Endothelial cell of umbilical vein (primary cell): ENCODE data around the gene TAGLN2. TPM values are rescaled to one million over a fixed set of nuclear protein-coding genes. Genes with fewer than 3 reads are reported as not detected.

Experiments used
- BruUV-seq: library from RNA; stranded (reverse); fragments of 400-500 nt; replicated peaks from 2 replicates; lab custom pipeline; 2021; lab: Mats Ljungman, UMichigan
- CTCF ChIA-PET: fragments of 300-600, 350-600 bp; sonication (Branson Sonifier 250); formaldehyde crosslinking; loops from one replicate; lab custom pipeline; 2021; ENCODE audit warnings: antibody characterized with exemption, inconsistent platforms; lab: Charles Lee
- POLR2A ChIA-PET: fragments of 300-600, 350-600 bp; sonication (Branson Sonifier 250); formaldehyde crosslinking; loops from one replicate; lab custom pipeline; 2021; ENCODE audit warnings: antibody characterized with exemption, inconsistent platforms; lab: Charles Lee
- DNase-seq: peaks from one replicate; pipeline ENCODE4 v3.0.0-alpha.2; 2011; ENCODE audit warnings: low read depth, low spot score
- FAIRE-seq: peaks from 2 replicates; lab custom pipeline; 2011; peaks lifted over from hg19 to GRCh38; lab: Jason Lieb, UNC
- H2AFZ ChIP-seq: 2 replicates; pipeline ENCODE4 v1.6.0; 2012; ENCODE audit warnings: low read depth, low read length, control low read depth, inconsistent platforms
- H3K27ac ChIP-seq: 2 replicates; pipeline ENCODE4 v1.5.1; 2011; ENCODE audit warnings: low read depth, mild to moderate bottlenecking, control low read depth, low read length, moderate library complexity; ENCODE audit not compliant: insufficient read depth
- H3K27me3 ChIP-seq, 2 experiments: 2 replicates each; pipeline versions ENCODE4 v1.6.0 to v1.6.1; 2011; ENCODE audit warnings: low read length in 2 of 2, mixed read lengths in 1 of 2; ENCODE audit not compliant: control insufficient read depth in 2 of 2, insufficient read depth in 2 of 2
- H3K36me3 ChIP-seq, 2 experiments: 2 replicates in 1 of 2; 3 replicates in 1 of 2; pipeline ENCODE4 v1.5.1; 2011; ENCODE audit warnings: low read length in 2 of 2, mild to moderate bottlenecking in 1 of 2, moderate library complexity in 1 of 2; ENCODE audit not compliant: control insufficient read depth in 2 of 2, insufficient read depth in 2 of 2; ENCODE audit errors: extremely low read depth in 1 of 2
- H3K4me1 ChIP-seq: 3 replicates; pipeline ENCODE4 v1.5.1; 2011; ENCODE audit warnings: mild to moderate bottlenecking, low read length; ENCODE audit not compliant: control insufficient read depth, insufficient read depth; ENCODE audit errors: extremely low read depth
- H3K4me2 ChIP-seq: 2 replicates; pipeline ENCODE4 v1.6.1; 2011; ENCODE audit warnings: low read length, control low read depth, mixed read lengths; ENCODE audit not compliant: insufficient read depth
- H3K4me3 ChIP-seq, 3 experiments: fragments of 200-600 bp in 1 of 3; sonication (generic), shearing (Covaris generic) in 1 of 3; replicated peaks in 1 of 3; 2 replicates each; pipeline ENCODE4 v1.5.1; 2011 to 2016; ENCODE audit warnings: control low read depth in 3 of 3, low read length in 3 of 3, mild to moderate bottlenecking in 2 of 3, inconsistent platforms in 1 of 3, low read depth in 1 of 3, moderate library complexity in 1 of 3; ENCODE audit not compliant: insufficient read depth in 1 of 3
- H3K79me2 ChIP-seq: 2 replicates; pipeline ENCODE4 v1.6.0; 2012; ENCODE audit warnings: low read length, inconsistent platforms; ENCODE audit not compliant: control insufficient read depth, insufficient read depth
- H3K9ac ChIP-seq: replicated peaks from 2 replicates; pipeline ENCODE3; 2011; ENCODE audit warnings: low read length, control low read depth; ENCODE audit not compliant: insufficient read depth; ENCODE audit errors: extremely low read depth
- H3K9me1 ChIP-seq: replicated peaks from 3 replicates; pipeline ENCODE4 v1.6.0; 2011; ENCODE audit warnings: mild to moderate bottlenecking, low read length; ENCODE audit not compliant: control insufficient read depth, insufficient read depth; ENCODE audit errors: extremely low read depth
- H3K9me3 ChIP-seq: replicated peaks from 2 replicates; pipeline ENCODE4 v1.5.1; 2012; ENCODE audit warnings: low read length, inconsistent platforms; ENCODE audit not compliant: control insufficient read depth, insufficient read depth
- H4K20me1 ChIP-seq: replicated peaks from 2 replicates; pipeline ENCODE3; 2011; ENCODE audit warnings: mild to moderate bottlenecking, low read length; ENCODE audit not compliant: control insufficient read depth, insufficient read depth; ENCODE audit errors: extremely low read depth
- CTCF ChIP-seq, 2 donors: IDR thresholded peaks; 1 replicate in 1 of 2; 2 replicates in 1 of 2; pipeline ENCODE4 v1.5.1; 2011; ENCODE audit warnings: low read length in 2 of 2, mild to moderate bottlenecking in 2 of 2, moderate library complexity in 2 of 2, control low read depth in 1 of 2, inconsistent platforms in 1 of 2, low read depth in 1 of 2; ENCODE audit not compliant: insufficient read depth in 1 of 2; ENCODE audit errors: extremely low read depth in 1 of 2
- EZH2 ChIP-seq: IDR thresholded peaks from 2 replicates; pipeline ENCODE4 v1.6.1; 2012; ENCODE audit warnings: borderline replicate concordance, low read depth, mild to moderate bottlenecking, moderate library complexity, low read length, inconsistent platforms; ENCODE audit not compliant: severe bottlenecking
- GATA2 ChIP-seq: IDR thresholded peaks from 2 replicates; pipeline ENCODE4 v1.7.0; 2011; ENCODE audit warnings: low read depth, mild to moderate bottlenecking, moderate library complexity, mixed read lengths, low read length; ENCODE audit not compliant: insufficient read length, insufficient read depth
- JUN ChIP-seq: IDR thresholded peaks from 2 replicates; pipeline ENCODE4 v1.6.1; 2011; ENCODE audit warnings: borderline replicate concordance, low read depth; ENCODE audit not compliant: insufficient read length, insufficient read depth
- MAX ChIP-seq: IDR thresholded peaks from 2 replicates; pipeline ENCODE4 v1.6.1; 2011; ENCODE audit not compliant: insufficient read depth, insufficient read length
- MYC ChIP-seq: IDR thresholded peaks from one replicate; pipeline ENCODE4 v1.6.1; 2011; ENCODE audit warnings: mild to moderate bottlenecking, low read depth, low read length
- dilution Hi-C: fragments of 300-500 bp; cut with MboI; formaldehyde crosslinking; loops from one replicate; pipeline ENCODE4 v1.15.0; 2019; ENCODE audit warnings: low sequenced_read_pairs; ENCODE audit not compliant: extremely low pct_ligation_motif_present
- intact Hi-C: fragments of 100-400 bp; cut with micrococcal nuclease; formaldehyde crosslinking; loops from one replicate; pipeline ENCODE4 v1.10.0; 2022
- polyA plus RNA-seq, 4 experiments: library from polyadenylated mRNA; depleted of rRNA in 3 of 4; stranded (reverse) in 3 of 4; unstranded in 1 of 4; fragments of >200 nt; gene quantifications; 2 replicates each; pipeline versions ENCODE4 v1.2.1 to v1.2.3, GENCODE V29; 2011 to 2012; ENCODE audit warnings: missing spikeins in 1 of 4
- total RNA-seq: library from RNA; stranded (reverse); gene quantifications from 2 replicates; pipeline ENCODE4 v1.2.3, GENCODE V29; 2021

Gene TAGLN2
- total and polyA plus RNA-seq, 2 donors (not counting 3 experiments of a cell fraction or from before 2014, with no cell fraction given) = 646 to 1,279 TPM

- peaks cover 7 to 11% of the 10 kb centered on the region in 2 experiments for H3K27me3 ChIP-seq
- TF ChIP-seq GATA2 = no peak
- TF ChIP-seq MAX = no peak
- no peak for TF ChIP-seq EZH2
- TF ChIP-seq JUN = no peak
- no peak for TF ChIP-seq MYC
- TF ChIP-seq CTCF (IDR thresholded peaks at IDR 0.05; ENCODE audit: extremely low read depth in 1 of 2, insufficient read depth in 1 of 2, low read depth in 1 of 2, low read length in 2 of 2) = no peak
- dilution Hi-C loops (no loop called here), intact Hi-C loops (no loop called here)
- no peak for DNase-seq
- no peak overlapping the region for H3K27ac ChIP-seq
- ChIA-PET CTCF (interaction anchor here (1.0 to 1.8 kb wide), 4 partner anchors 8 to 50 kb away, joined by 3 to 8 read pairs (median 8); partner anchors contain the start of gene IGSF9), POLR2A (no interaction called here)
- no peaks in the 10 kb centered on the region for H4K20me1 ChIP-seq
- H3K9me1 ChIP-seq = no peaks in the 10 kb centered on the region
- H2AFZ ChIP-seq = no peak overlapping the region
- FAIRE-seq = no peak
- BruUV-seq = no TSS peak
- no peak overlapping the region for H3K9ac ChIP-seq
- H3K4me2 ChIP-seq = no peak overlapping the region
- no peak overlapping the region for H3K4me3 ChIP-seq
- no peaks in the 10 kb centered on the region for H3K79me2 ChIP-seq
- H3K4me1 ChIP-seq = no peaks in the 10 kb centered on the region
- H3K36me3 ChIP-seq = no peaks in the 10 kb centered on the region
- no peaks in the 10 kb centered on the region for H3K9me3 ChIP-seq
Observed at GRCh38 chr1:159957824-159958268, 32.5 kb upstream of the TAGLN2 start.
